GM19438 (cell line): ENCODE data around the gene SUSD6.

Experiments
- ATAC-seq: cut with Tn5 transposase; IDR thresholded peaks from one replicate; pipeline ENCODE4 v1.9.1; 2021; ENCODE audit warnings: low read depth; ENCODE audit not compliant: unreplicated experiment

Gene SUSD6, protein sequence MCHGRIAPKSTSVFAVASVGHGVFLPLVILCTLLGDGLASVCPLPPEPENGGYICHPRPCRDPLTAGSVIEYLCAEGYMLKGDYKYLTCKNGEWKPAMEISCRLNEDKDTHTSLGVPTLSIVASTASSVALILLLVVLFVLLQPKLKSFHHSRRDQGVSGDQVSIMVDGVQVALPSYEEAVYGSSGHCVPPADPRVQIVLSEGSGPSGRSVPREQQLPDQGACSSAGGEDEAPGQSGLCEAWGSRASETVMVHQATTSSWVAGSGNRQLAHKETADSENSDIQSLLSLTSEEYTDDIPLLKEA

DNA sequence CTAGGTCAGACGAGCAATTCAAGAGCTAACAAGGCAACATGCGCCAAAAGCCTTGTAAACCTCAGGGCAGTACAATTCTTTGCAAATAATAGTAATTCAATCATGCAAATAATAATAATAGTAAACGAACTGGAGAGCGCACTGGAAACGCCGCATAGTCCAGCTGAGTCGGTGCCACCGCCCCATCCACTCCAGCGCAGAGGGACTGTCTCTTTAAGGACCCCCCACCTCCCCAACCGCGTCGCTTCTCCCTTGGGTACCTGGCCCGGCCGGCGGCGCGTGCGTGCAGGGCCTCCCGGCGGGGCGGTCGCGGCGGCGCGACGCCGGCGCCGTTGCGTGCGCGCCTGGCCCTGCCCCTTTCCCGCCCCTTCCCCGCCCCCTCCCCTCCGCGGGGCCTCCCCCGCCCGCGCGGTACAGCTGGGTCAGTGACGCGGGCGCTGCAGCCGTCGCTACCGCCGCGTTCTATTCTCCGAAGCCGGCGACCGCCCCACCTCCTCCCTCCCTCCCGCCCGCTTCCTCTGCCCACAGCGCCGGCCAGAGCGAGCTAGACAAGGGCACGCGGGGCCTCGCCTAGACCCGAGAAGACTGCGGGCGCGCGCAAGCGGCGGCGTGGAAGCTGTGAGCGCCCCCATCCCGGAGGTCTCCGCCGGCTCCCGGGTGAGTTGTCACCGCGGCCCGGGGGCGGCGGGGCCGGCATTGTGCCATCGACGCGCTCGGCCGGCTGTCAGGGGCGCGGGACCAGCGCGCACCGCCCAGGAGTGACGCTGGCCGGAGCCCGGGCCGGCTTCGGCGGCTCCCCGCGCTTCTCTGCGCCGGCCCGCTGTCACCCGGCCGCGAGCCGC is at the start of gene SUSD6:
SUSD6 (plus strand) TSS at position 425 of the 842 bp plus-strand sequence. CDS start 46,997 bp downstream, outside the sequence.
- ATAC-seq: peak; percentile 45

DNA sequence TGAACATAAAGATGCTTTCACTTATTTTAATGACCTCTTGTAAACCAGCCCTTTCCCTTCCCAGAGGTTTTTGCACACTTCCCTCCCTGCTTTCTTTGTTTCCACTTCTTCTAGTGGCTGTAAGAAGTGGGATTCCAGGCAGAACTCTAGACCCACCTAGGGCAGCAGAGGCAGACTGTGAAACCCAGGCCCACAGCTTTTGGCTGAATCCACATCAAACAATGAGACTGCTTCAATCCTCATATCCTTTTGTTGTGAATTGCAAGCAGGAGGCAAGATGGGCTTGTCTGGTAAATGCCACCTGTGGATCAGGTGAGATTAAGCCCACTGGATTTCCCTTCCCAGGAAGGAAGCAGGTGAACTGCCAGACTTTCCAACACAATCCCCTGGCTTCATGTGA is 49.5 kb upstream of the SUSD6 start:
- ATAC-seq: no peak

DNA sequence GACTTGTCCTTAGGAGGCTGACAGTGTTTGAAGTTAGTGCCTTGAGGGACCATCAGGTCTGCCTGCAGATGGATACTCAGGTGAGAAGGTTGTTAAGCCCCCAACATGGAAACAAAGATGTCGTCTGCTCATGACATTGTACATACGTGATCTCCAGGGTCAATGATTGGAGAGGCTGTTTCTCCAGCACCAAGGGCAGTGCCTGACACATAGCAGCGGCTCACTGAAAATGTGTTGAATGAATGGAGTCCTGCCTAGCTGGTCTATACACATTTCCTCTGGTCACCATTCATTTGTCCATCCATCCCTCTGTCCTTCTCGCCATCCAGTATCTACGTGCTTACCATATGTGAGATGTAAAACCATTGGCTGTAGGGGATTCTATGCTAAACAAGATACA is 43.8 kb upstream of the SUSD6 start:
- ATAC-seq: no peak

DNA sequence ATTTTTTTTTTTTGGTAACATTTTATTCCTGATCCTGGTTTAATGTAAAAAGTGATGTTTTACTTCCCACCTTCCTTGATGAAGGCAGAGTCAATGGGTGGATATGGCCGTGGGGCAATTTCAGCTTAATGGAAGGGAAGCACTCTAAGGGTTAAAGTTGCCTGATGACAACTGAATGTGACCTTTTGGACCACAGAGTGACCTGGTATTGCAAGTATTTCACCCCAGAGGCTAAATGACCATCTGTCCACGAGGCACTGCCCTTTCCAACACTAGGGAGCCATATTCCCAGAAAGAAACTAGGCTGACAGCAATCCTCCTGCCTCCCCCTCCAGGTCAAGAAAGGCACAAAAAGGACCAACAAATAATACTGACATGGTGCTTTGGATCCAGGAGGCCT is 41.5 kb upstream of the SUSD6 start:
- ATAC-seq: no peak

DNA sequence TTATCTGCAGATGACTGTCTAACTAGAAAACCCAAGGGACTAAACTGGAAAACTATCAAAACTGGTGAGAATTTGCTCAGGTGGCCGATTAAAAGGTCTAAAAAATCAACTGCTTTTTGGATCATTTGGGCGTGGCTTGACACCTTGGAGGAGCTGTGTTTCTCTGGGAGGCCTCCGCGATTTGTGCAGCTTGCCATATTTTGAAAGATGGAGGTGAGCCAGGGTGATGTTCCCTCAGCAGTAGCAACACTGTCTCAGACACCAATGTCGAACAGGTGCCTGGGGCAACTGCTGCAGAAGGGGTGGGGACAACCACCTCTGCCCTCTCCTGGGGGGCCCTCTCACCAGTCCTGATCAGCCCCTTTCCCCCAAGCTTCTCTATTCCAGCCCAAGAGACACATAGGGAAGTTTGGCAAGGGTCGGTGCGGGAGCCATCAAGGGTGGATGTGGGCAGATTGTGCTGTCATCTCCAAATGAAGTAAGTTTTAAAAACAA is 40.5 kb upstream of the SUSD6 start:
- no peak for ATAC-seq

DNA sequence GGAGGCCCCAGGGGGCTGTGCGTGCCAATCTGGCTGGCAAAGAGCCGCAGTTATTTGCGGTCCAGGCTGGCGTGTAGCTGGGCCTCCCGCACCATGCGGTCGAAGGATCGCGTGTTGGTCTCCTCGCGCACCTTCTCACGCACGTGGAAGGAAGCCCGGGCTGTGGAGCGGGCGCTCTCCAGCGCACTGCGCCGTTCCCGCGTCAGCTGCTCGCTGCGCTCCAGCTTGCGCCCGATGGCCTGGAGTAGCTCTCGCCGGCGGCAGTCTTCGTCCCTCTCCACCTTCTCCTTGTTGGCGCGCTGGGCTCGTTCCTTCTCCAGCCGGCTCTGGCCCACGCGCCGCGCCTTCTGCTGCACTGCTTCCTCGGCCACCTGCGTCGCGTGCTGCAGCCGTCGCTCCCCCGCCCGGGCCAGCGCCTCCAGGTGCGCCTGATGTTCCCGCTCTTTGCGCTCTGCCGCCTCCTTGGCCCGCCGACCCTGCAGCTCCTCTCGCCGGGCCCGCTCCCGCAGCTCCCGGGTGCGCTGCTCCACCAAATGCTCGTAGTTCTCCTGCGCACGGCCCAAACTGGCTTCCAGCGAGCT is 39.9 kb upstream of the SUSD6 start:
- ATAC-seq: no peak

DNA sequence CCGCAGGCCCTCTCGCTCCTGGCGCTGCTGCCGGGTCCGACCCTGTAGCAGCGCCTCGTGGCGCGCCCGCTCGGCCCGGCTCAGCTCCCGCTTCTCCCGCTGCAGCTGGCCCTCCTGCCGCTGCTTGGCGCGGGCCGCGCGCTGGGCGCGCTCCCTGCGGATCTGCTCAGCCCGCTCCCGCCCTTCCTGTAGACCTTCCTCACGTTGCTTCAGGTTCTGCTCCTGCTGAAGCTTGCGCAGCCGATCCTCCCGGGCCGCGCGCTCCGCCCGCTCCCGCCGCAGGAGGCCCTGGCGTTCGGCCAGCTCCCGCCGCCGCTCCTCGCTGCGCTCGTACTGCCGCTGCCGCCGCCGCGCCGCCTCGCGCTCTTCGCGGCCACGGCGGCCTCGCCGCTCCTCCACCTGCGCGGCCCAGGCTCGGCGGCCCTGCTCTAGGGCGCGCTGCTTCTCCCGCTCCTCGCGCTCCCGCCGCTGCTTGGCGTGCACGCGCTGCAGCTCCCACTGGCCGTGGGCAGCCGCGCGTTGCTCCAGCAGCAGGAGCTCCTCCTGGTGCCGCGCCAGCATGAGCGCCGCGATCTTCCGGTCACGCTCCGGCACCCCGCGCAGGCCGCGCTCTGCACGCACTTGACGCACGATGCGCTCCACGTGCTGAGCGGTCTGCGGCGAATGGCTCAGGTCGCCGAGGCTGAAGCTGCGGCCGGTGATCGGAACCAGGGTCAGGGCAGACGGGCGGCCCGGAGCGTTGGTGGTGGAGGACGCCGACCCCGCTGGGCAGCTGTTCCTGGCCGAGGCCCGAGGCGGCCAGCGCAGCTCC is 39.2 kb upstream of the SUSD6 start:
- no peak for ATAC-seq

DNA sequence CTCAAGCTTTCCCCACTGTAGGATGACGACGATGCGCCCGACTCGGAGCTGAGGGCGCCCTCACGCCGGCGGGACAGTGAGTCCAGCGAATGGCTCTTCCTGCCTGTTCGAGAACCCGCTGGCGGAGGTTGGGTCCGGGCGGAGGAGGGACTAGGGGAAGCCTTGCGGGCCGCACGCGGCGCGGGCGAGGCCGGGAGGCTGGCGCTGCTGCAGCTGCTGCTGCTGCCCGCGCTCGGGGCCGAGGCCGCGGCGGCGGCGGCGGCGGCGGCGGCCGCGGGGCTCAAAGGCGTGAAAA is 38.6 kb upstream of the SUSD6 start:
- no peak for ATAC-seq

DNA sequence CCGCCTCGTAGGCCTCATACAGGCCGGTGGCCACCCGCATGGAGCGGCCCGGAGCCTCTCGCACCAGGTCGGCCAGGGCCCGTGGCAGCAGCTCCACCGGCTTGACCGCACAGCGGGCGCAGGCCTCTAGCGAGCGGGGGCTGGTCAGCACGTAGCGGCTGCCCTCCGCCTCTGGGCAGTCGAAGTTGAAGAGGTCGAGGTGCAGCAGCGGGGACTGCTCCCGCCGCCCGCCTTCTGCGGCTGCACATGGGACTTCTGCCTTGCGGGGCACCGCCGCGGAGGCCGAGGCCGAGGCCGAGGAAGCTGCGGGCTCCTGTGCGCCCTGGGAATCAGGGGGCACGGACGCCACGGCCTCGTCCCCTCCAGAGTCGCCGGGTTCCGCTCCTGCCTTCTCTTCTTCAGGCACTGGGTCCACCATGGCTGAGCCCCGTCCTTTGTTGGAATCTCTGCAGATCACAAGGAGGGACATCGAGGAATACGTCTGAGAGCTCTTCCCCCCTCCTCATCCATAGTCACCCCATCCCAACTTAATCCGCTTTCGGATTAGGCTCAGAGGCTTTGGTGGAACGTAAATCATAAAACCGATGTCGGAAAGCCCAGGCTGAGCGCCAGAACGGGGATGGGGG is 38.1 kb upstream of the SUSD6 start:
- no peak for ATAC-seq

DNA sequence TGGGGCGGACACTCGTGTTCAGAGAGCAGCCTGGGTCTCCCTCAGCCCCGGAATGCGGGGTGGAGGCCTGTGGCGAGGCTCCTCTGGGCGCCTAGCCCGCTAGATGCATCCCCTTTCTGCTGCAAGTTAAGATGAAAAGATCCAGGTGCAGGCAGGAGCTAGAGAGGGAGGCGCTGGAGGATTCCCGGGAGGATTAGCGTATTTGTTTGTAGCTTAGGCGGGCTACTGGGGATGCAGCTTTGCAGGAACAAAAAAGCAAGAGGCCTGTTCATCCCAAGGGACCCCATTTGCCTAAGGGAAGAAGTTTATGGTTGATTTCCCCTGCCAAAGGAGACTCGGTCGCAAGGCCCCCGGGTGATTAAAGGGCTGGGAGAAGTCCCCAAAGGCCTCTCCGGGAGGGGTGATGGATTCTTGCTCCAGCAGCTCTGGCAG is 37.5 kb upstream of the SUSD6 start:
- ATAC-seq: no peak

DNA sequence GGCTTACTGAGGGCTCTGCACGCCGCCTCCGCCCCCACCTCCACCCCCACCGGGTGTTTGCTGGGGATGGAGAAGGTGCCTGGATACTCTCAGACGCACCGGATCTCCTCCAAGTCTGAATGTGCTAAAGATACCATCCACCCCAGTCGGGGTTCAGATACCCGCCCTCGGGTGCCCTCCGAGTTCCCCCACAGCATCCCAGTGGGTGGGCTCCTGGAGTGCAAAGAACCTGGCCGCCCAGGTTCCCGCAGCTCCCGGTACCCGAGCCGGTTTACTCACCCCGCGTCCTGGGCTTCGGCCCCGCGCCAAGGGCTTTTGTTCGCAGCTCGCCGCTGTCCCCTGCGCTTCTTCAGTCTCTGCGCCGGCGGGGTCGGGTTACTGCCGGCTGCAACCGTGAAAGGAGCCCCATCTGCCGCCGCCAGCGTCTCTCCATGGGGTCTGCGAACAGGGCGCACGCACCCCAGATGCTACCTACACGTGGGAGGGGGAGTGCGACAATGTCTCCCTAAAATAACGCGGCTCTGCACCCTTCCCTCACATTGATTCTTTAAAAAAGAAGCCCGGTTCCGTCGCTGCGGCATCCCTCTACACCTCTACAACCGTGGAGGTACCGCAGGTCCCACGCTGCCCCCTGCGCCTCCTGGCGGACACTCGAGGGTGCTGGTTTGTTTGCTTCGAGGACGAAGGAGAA is 37.0 kb upstream of the SUSD6 start, which contains the start of gene CCDC177:
CCDC177 (minus strand) TSS at position 609 of the 691 bp plus-strand sequence. CDS start 1,249 bp downstream, outside the sequence.
- no peak for ATAC-seq

DNA sequence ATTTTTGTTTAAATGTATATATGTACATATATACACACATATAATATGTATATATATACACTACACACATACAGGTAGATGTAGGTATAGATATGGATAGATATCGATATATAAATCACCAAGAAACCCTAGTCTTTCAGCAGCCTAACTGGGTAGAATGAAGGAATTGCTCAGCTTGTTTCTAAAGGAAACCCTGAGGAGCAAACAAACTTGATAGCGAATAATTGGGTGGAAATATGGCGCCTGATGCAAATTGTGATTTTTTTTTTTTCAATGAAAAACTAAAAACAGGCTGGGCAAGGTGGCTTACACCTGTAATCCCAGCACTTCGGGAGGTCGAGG is 36.5 kb upstream of the SUSD6 start:
- ATAC-seq: no peak

DNA sequence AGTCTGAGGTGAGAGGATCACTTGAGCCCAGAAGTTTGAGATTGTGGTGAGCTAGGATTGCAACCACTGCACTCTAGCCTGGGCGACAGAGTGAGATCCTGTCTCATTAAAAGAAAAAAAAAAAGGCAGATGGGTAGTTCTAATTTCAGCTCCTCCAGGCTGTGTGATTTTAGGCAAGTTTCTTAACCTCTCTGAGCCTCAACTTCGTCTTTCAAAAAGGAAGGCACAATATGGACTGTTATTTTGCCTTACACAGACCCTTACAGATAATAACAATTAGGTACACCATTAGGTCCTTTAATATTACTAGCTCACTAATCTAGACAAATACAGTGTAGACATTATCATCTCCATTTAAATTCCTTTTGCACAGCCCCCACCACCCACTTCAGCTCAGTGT is 31.9 kb upstream of the SUSD6 start:
- no peak for ATAC-seq

DNA sequence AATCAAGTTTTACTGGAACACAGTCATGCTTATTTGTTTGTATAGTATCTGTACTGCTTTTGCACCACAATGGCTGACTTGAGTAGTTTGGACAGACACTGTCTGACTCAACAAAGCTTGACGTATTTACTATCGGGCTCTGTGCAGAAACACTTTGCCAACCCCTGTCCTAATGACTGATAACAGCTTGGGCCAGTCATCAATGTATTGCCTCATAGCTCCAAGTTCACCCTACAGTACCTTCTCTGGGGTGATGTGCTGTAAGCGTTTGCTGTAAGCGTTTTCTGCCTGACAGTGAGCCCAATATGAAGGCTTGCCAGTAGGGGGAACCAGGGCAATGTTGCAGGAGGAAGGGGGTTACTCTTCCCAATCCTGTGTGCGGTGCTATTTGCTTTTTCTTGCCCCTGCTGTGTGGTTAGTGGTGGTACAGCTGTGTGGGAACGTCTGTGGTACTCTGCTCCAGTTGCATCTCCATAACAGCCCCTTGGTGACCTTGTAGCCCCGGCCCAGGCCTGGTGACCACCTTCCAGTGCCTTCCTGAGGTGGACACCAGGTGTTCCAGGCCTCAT is 31.3 kb upstream of the SUSD6 start:
- ATAC-seq: no peak

DNA sequence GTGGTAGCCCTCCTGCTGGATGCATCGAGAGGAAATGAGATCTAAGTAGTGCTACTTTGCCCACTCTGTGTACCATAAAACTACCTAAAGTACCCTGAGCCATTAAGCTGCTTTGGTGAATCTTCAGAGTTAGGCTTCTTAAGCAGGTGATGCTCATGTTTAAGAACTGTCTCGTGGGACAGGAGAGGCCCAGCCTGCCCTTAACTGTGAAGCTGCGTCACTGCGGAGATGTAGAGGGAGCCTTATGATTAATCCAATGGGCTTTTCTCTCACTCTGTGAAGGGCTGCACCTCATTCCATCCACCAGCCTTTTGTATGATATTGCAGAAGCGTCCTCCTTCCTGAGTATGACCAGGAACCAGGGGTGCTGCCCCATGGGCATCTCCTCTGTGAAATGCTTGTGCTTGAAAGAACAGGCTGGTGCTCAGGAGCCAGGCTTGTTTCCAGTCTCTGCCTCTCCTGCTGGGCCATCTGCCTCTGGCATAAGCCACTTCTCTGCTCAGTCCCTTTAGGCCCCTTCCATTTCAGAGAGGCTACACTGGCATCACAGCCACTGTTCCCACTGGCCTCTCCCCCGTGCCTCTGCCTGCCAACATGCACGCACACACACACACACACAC is 30.0 kb upstream of the SUSD6 start:
- no peak for ATAC-seq

DNA sequence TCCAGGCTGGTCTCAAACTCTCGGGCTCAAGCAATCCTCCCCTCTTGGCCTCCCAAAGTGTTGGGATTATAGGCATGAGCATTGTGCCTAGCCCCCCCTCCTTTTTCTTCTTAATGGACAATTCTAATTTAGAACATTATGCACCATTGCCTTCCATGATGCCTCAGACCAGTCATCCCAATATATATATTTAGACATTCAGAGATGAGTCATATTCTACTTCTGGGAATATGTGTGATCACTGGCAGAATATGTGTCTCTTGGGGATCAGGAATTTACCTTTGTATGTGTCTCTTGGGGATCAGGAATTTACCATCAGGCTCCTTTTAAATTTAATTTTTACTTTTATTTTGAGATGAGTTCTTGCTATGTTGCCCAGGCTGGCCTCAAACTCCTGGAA is 29.2 kb upstream of the SUSD6 start:
- ATAC-seq: no peak

DNA sequence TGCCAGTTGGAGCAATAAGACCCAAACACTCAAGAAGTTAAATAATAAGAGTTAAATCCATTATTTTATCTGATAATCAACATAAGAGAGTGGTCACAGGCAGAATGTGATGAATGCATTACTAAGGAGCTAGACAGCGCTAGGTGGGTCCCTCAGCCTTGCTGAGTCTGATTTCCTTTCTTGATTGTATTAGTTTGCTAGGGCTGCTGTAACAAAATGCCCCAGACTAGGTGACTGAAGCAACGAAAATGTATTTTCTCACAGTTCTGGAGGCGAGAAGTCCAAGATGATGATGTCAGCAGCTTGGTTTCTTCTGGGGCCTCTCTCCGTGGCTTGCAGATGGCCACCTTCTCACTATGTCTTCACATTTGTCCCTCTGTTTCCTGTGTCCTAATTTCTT is 28.6 kb upstream of the SUSD6 start:
- no peak for ATAC-seq

DNA sequence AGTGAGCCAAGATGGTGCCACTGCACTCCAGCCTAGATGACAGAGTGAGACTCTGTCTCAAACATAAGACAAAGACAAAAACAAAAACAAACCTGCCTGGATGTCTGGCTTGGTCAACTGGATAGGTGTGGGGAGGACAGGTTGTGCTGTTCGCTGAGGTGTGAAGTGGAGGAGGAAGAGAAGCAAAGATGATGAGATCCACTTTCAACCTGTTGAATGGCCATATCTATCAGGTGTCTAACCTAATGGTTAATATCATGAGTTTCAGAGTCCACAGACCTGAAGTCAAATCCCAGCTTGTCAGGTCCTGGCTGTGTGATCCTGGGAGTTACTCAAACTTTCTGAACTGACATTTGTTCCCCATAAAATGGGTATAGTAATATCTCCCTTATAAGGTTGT is 27.0 kb upstream of the SUSD6 start:
- ATAC-seq: no peak

DNA sequence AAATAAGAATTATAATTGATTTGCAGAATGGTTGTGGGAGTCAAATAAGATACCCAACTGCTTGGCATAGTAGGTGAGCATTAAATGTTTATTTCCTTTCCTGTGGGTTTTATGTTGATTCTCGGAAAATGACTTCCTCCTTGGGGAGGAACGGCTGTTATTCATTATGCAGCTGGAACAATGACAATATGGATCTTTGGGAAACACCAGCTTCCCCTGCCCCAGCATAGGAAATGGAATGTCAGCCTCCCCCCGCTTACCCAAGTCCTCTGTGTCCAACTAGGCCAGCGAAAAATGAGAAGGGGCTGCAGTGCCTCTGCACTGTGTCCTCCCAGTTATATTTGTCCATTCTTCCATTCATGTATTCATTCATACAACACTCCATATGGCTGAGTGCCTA is 25.0 kb upstream of the SUSD6 start:
- no peak for ATAC-seq
